Cortex of kidney (tissue), 1 donor: Measurements from ENCODE around the gene HSDL1.

Experiments
- DNase-seq: peaks from one replicate; lab custom pipeline; 2025; lab: John Stamatoyannopoulos, UW

HSDL1 gene

DNA sequence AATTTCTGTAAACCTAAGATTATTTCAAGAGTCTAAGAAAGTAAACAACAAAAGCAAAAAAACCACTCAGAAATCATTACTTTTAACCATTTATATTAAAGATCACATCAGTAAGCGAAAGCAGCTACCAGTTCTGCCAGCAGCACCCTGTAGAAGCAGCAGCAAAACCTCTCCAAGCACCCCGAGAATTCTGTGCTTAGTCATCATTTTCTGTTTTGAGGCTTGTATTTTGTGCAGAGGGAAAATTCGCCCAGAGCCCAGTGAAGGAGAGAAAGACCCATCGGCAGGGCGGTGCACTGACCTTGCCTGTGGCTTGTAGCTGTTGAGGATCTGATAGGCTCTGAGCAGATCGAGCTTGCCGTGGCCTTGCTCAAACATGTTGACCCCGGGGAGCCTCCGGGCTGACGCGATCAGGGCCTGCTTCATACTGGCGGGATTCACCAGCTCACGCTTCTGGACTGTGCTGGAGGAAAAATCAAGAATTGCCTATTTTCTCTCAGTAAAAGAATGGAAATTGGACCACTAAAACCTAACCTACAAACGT is 63.5 kb downstream of the HSDL1 start:
- no peak for DNase-seq

GRCh38 chr16:84080813-84081212 is 64.2 kb downstream of the HSDL1 start:
- DNase-seq = no peak

DNA sequence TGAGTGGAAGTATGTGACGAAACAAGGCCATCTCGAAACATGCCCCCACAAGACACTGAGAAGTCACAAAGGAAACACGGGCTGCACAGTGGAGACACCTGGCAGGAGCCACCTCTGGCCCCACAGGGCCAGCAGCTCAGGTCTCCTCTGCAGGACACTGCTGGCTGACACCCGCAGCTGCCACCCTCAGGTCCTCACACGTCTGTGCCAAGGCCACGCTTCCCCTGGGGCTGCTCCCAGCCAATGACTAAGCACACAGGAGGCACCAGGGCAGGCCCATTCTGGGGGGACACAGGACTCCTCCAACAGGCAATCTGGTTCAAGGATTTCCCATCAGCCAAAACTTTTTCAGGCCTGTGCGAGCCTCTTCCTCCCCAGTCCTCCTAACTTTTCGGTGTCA is 64.6 kb downstream of the HSDL1 start:
- no peak for DNase-seq

DNA sequence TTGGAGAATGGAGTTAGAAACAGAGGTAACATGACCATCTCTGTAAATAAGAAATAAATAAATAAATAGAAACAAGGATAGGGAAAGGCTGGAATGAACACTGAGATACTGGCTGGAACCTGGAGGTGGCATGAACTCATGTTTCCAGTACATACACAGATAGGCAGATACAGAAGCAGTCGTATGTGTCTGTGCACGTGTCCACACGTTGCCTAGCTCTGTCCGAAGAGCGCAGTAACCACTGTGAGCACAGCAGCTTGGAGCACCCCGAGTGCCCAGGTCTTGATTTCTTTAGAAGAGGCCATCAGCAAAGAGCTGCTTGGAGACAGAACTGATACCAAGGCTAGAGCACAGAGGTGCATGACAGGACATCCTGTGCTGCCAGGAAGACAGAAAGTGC is 65.3 kb downstream of the HSDL1 start:
- DNase-seq = no peak

GRCh38 chr16:84075376-84075775 is 69.6 kb downstream of the HSDL1 start:
- DNase-seq = no peak

GRCh38 chr16:84074721-84075120 is 70.3 kb downstream of the HSDL1 start:
- no peak for DNase-seq
